Stimulated activated naive CD4-positive, alpha-beta T cell treated with Interleukin-2 at 50 U/mL for 16 hours (primary cell): ENCODE data around the gene SKIC8.

Source experiments
- DNase-seq: peaks from one replicate; lab custom pipeline; 2025; lab: John Stamatoyannopoulos, UW

Gene SKIC8

GRCh38 chr15:78321786-78322185 lies 22.4 kb upstream of the SKIC8 start:
- DNase-seq = no peak

- DNase-seq = no peak
Measured at GRCh38 chr15:78321041-78321570, 21.7 kb upstream of the SKIC8 start.

- DNase-seq = no peak
Measured at GRCh38 chr15:78320183-78320582, 20.8 kb upstream of the SKIC8 start.

GRCh38 chr15:78319588-78319987 lies 20.2 kb upstream of the SKIC8 start:
- no peak for DNase-seq

- DNase-seq = no peak
Measured at GRCh38 chr15:78317145-78317836, 17.9 kb upstream of the SKIC8 start.

- no peak for DNase-seq
Measured at GRCh38 chr15:78316283-78317083, 17.1 kb upstream of the SKIC8 start.

- DNase-seq = no peak
Measured at GRCh38 chr15:78315686-78316282, 16.4 kb upstream of the SKIC8 start.

- no peak for DNase-seq
Measured at GRCh38 chr15:78314181-78314581, 14.8 kb upstream of the SKIC8 start.

- DNase-seq = no peak
Measured at GRCh38 chr15:78313383-78313782, 14.0 kb upstream of the SKIC8 start.

- DNase-seq = no peak
Measured at GRCh38 chr15:78312957-78313356, 13.5 kb upstream of the SKIC8 start.

- DNase-seq = no peak
Measured at GRCh38 chr15:78312536-78312935, 13.1 kb upstream of the SKIC8 start.

GRCh38 chr15:78311292-78311691 lies 11.9 kb upstream of the SKIC8 start:
- no peak for DNase-seq

GRCh38 chr15:78308422-78309032 lies 9.1 kb upstream of the SKIC8 start:
- DNase-seq = peak; percentile 21

- no peak for DNase-seq
Measured at GRCh38 chr15:78307976-78308375, 8.6 kb upstream of the SKIC8 start.

GRCh38 chr15:78306176-78306774 lies 6.9 kb upstream of the SKIC8 start:
- DNase-seq = no peak

GRCh38 chr15:78304216-78305066 lies 5.0 kb upstream of the SKIC8 start:
- no peak for DNase-seq

GRCh38 chr15:78302579-78303312 lies 3.3 kb upstream of the SKIC8 start:
- no peak for DNase-seq

GRCh38 chr15:78301828-78302227 lies 2.4 kb upstream of the SKIC8 start:
- DNase-seq = no peak

- DNase-seq = no peak
Measured at GRCh38 chr15:78301326-78301725, 1.9 kb upstream of the SKIC8 start.

GRCh38 chr15:78292219-78292618 lies 7.2 kb downstream of the SKIC8 start:
- no peak for DNase-seq
